Measurements from ENCODE around the gene SLC25A21.
"Not testable (repeated sequence)": the region's sequence is repeated elsewhere in the genome, so short reads cannot be mapped to it uniquely, and the experiment has no call there.

The SLC25A21 gene

DNA sequence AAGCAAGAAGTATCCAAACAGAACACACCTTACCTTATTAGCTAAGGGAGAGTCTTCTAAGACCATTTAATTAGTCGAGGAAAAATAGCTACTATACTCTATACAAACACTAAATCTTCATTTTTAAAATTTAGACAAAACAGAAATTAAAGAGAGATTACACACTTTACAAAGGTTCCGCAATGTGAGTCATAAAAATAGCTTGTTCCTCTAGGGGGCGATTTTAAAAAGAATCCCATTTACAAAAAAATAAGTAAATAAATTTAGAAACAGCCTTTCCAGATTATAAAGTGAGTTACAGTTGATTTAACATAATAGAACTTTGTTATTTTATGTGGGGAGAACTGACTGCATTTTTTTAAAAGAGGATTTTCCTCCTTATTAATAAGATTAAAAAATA is 309.1 kb downstream of the SLC25A21 start:
- no peaks in the 10 kb centered on the region for H3K4me1 ChIP-seq (ENCODE audit: control extremely low read depth in 1 of 4, control insufficient read depth in 4 of 4, insufficient read depth in 4 of 4, low read length in 3 of 4)
- H3K27me3 ChIP-seq (replicated peaks in 2 of 5; ENCODE audit: control insufficient read depth in 4 of 5, insufficient read depth in 5 of 5, low read length in 4 of 5), result peaks cover 0 to 4% (median 0%) of the 10 kb centered on the region in 5 experiments
- H3K9me3 ChIP-seq (ENCODE audit: control extremely low read depth in 1 of 5, control insufficient read depth in 4 of 5, insufficient read depth in 2 of 5, low read depth in 1 of 5, low read length in 4 of 5), result no peaks in the 10 kb centered on the region
- H3K4me3 ChIP-seq (ENCODE audit: control insufficient read depth in 1 of 7, extremely low read depth in 1 of 7, insufficient read depth in 4 of 7, low read depth in 2 of 7, low read length in 6 of 7), result no peak overlapping the region
- ChIA-PET POLR2A (no interaction called here), CTCF (no interaction called here)
- DNase-seq, result no peak
- no CpG with 5 or more reads among the region's 3 CpGs for WGBS (ENCODE audit: insufficient coverage)
- no peaks in the 10 kb centered on the region for H3K36me3 ChIP-seq (ENCODE audit: control insufficient read depth in 4 of 4, insufficient read depth in 4 of 4, low read length in 3 of 4)
- no peak overlapping the region for H3K27ac ChIP-seq (ENCODE audit: insufficient read depth in 1 of 2, low read depth in 1 of 2, low read length in 2 of 2, poor library complexity in 1 of 2, severe bottlenecking in 2 of 2)

DNA sequence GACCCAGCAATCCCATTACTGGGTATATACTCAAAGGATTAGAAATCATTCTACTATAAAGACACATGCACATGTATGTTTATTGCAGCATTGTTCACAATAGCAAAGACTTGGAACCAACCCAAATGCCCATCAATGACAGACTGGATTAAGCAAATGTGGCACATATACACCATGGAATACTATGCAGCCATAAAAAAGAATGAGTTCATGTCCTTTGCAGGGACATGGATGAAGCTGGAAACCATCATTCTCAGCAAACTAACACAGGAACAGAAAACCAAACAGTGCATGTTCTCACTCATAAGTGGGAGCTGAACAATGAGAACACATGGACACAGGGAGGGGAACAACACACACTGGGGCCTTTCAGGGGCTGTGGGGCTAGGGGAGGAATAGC is 310.2 kb downstream of the SLC25A21 start:
- H3K27ac ChIP-seq (ENCODE audit: insufficient read depth in 1 of 2, low read depth in 1 of 2, low read length in 2 of 2, poor library complexity in 1 of 2, severe bottlenecking in 2 of 2); DNase-seq; H3K4me1 ChIP-seq (ENCODE audit: control extremely low read depth in 1 of 4, control insufficient read depth in 4 of 4, insufficient read depth in 4 of 4, low read length in 3 of 4); H3K27me3 ChIP-seq (replicated peaks in 2 of 5; ENCODE audit: control insufficient read depth in 4 of 5, insufficient read depth in 5 of 5, low read length in 4 of 5); CTCF ChIA-PET; H3K9me3 ChIP-seq (ENCODE audit: control extremely low read depth in 1 of 5, control insufficient read depth in 4 of 5, insufficient read depth in 2 of 5, low read depth in 1 of 5, low read length in 4 of 5); POLR2A ChIA-PET; H3K4me3 ChIP-seq (ENCODE audit: control insufficient read depth in 1 of 7, extremely low read depth in 1 of 7, insufficient read depth in 4 of 7, low read depth in 2 of 7, low read length in 6 of 7); H3K36me3 ChIP-seq (ENCODE audit: control insufficient read depth in 4 of 4, insufficient read depth in 4 of 4, low read length in 3 of 4): not testable (repeated sequence)

DNA sequence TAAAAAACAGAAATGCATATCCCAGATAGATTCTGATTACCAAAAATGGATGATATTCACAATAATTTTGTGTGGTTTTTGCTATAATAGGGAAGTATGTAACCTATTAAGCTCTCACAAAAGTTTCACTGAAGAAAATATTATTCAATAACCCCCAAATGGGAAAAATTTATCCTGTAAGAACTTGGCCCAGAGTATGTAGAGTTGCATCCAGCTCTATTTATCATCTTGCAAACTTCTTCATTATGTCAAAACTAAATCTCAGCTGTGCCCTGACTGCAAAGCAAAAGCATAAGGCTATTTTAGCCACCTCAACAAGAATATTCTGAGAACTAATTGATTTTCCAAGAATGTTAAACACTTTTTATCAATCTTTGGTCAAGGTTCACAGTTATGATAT is 311.6 kb downstream of the SLC25A21 start:
- Histone ChIP-seq H3K4me3 (ENCODE audit: control insufficient read depth in 1 of 7, extremely low read depth in 1 of 7, insufficient read depth in 4 of 7, low read depth in 2 of 7, low read length in 6 of 7) (no peak overlapping the region), H3K4me1 (ENCODE audit: control extremely low read depth in 1 of 4, control insufficient read depth in 4 of 4, insufficient read depth in 4 of 4, low read length in 3 of 4) (no peaks in the 10 kb centered on the region), H3K36me3 (ENCODE audit: control insufficient read depth in 4 of 4, insufficient read depth in 4 of 4, low read length in 3 of 4) (no peaks in the 10 kb centered on the region), H3K27ac (ENCODE audit: insufficient read depth in 1 of 2, low read depth in 1 of 2, low read length in 2 of 2, poor library complexity in 1 of 2, severe bottlenecking in 2 of 2) (no peak overlapping the region), H3K9me3 (ENCODE audit: control extremely low read depth in 1 of 5, control insufficient read depth in 4 of 5, insufficient read depth in 2 of 5, low read depth in 1 of 5, low read length in 4 of 5) (no peaks in the 10 kb centered on the region), H3K27me3 (replicated peaks in 2 of 5; ENCODE audit: control insufficient read depth in 4 of 5, insufficient read depth in 5 of 5, low read length in 4 of 5) (peaks cover 0 to 6% (median 0%) of the 10 kb centered on the region in 5 experiments)
- ChIA-PET POLR2A (no interaction called here), CTCF (no interaction called here)
- DNase-seq, result no peak

DNA sequence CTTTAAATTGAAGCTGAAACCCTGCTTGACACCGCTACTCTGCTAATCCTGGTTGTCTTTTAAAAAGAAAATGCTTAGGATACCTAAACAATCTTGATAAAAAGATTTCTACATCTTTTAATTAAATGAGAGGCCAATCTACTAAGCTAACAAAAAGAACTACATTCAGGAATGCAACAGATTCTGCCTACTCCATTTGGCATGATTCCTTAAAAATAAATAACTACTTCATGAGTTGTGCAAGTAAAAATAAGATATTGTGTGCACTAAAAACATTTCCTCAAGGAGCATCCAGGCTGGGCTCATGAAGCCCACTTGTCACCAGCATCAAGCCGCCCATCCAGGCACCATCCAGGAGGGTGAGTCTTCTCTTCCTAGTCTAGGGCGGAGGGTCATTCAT is 313.3 kb downstream of the SLC25A21 start:
- H3K9me3 ChIP-seq (ENCODE audit: control extremely low read depth in 1 of 5, control insufficient read depth in 4 of 5, insufficient read depth in 2 of 5, low read depth in 1 of 5, low read length in 4 of 5), result no peaks in the 10 kb centered on the region
- H3K4me1 ChIP-seq (ENCODE audit: control extremely low read depth in 1 of 4, control insufficient read depth in 4 of 4, insufficient read depth in 4 of 4, low read length in 3 of 4), result no peaks in the 10 kb centered on the region
- H3K36me3 ChIP-seq (ENCODE audit: control insufficient read depth in 4 of 4, insufficient read depth in 4 of 4, low read length in 3 of 4), result no peaks in the 10 kb centered on the region
- DNase-seq, result no peak
- H3K4me3 ChIP-seq (ENCODE audit: control insufficient read depth in 1 of 7, extremely low read depth in 1 of 7, insufficient read depth in 4 of 7, low read depth in 2 of 7, low read length in 6 of 7), result no peak overlapping the region
- peaks cover 0 to 6% (median 0%) of the 10 kb centered on the region in 5 experiments for H3K27me3 ChIP-seq (replicated peaks in 2 of 5; ENCODE audit: control insufficient read depth in 4 of 5, insufficient read depth in 5 of 5, low read length in 4 of 5)
- CTCF ChIA-PET, result no interaction called here
- POLR2A ChIA-PET, result interaction anchor here (0.5 kb wide), 1 partner anchor 68 kb away, joined by 3 read pairs; no protein-coding TSS in a partner anchor
- H3K27ac ChIP-seq (ENCODE audit: insufficient read depth in 1 of 2, low read depth in 1 of 2, low read length in 2 of 2, poor library complexity in 1 of 2, severe bottlenecking in 2 of 2), result no peak overlapping the region
- WGBS (ENCODE audit: insufficient coverage), result 100% methylated on average over 2 of the region's 3 CpGs

DNA sequence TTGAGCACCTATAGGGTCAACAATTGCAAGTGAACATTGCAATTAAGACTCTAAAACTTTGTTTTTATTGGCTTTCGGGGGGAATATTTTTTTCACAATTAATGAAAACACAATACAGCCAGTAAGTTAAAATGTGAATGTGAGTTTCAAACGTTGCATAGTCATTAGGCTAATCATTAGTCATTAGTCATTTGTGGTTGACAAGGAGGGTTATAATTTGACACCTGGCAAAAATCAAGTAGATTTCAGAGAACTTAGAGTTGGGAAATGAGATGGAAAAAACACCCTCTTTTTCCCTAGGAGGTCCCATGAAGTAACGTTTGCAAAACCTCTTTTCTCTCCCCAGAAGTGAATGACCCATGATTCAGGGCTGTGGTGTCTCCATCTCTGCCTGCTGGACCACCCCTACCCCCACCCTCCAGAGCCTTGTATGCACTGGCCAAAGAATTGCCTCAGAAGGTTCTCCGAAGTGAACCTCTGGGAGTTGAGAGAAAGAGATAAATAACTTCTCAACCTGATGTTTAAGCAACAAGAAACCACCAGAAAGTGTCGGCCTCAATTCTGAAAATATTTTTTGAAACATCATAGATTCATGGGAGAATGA is 314.5 kb downstream of the SLC25A21 start:
- H3K4me1 ChIP-seq (ENCODE audit: control extremely low read depth in 1 of 4, control insufficient read depth in 4 of 4, insufficient read depth in 4 of 4, low read length in 3 of 4), result no peaks in the 10 kb centered on the region
- peaks cover 0 to 6% (median 0%) of the 10 kb centered on the region in 5 experiments for H3K27me3 ChIP-seq (replicated peaks in 2 of 5; ENCODE audit: control insufficient read depth in 4 of 5, insufficient read depth in 5 of 5, low read length in 4 of 5)
- H3K4me3 ChIP-seq (ENCODE audit: control insufficient read depth in 1 of 7, extremely low read depth in 1 of 7, insufficient read depth in 4 of 7, low read depth in 2 of 7, low read length in 6 of 7), result no peak overlapping the region
- ChIA-PET CTCF (no interaction called here), POLR2A (no interaction called here)
- DNase-seq, result no peak
- WGBS (ENCODE audit: insufficient coverage), result 90% methylated on average over 2 of the region's 5 CpGs
- no peak overlapping the region for H3K27ac ChIP-seq (ENCODE audit: insufficient read depth in 1 of 2, low read depth in 1 of 2, low read length in 2 of 2, poor library complexity in 1 of 2, severe bottlenecking in 2 of 2)
- no peaks in the 10 kb centered on the region for H3K36me3 ChIP-seq (ENCODE audit: control insufficient read depth in 4 of 4, insufficient read depth in 4 of 4, low read length in 3 of 4)
- H3K9me3 ChIP-seq (ENCODE audit: control extremely low read depth in 1 of 5, control insufficient read depth in 4 of 5, insufficient read depth in 2 of 5, low read depth in 1 of 5, low read length in 4 of 5), result no peaks in the 10 kb centered on the region

DNA sequence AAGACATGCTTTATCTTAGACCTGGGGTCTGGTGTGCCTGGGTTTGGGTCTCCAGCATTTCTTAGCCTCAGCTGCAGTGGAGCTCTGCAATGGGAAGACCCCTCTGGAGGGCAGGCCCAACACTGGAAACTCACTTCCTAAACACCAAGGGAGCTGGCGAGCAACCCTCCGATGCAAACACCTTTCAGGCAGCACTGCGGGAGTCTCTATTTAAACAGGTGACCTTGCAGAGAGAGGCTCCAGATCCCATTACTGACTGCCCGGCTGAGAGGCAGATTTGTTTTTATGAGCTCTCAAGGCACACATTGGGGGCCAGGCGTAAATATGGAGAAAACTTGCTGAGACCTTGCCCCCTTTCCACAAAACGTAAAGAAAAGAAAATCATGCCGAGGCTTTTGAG is 315.3 kb downstream of the SLC25A21 start:
- ChIA-PET CTCF (interaction anchor here (0.5 kb wide), 1 partner anchor 252 kb away, joined by 3 read pairs; no protein-coding TSS in a partner anchor), POLR2A (no interaction called here)
- DNase-seq, result no peak
- no peak overlapping the region for H3K27ac ChIP-seq (ENCODE audit: insufficient read depth in 1 of 2, low read depth in 1 of 2, low read length in 2 of 2, poor library complexity in 1 of 2, severe bottlenecking in 2 of 2)
- no peak overlapping the region for H3K4me3 ChIP-seq (ENCODE audit: control insufficient read depth in 1 of 7, extremely low read depth in 1 of 7, insufficient read depth in 4 of 7, low read depth in 2 of 7, low read length in 6 of 7)
- WGBS (ENCODE audit: insufficient coverage), result 80% methylated on average over 5 of the region's 7 CpGs
- peaks cover 0 to 6% (median 0%) of the 10 kb centered on the region in 5 experiments for H3K27me3 ChIP-seq (replicated peaks in 2 of 5; ENCODE audit: control insufficient read depth in 4 of 5, insufficient read depth in 5 of 5, low read length in 4 of 5)
- H3K36me3 ChIP-seq (ENCODE audit: control insufficient read depth in 4 of 4, insufficient read depth in 4 of 4, low read length in 3 of 4), result no peaks in the 10 kb centered on the region
- H3K4me1 ChIP-seq (ENCODE audit: control extremely low read depth in 1 of 4, control insufficient read depth in 4 of 4, insufficient read depth in 4 of 4, low read length in 3 of 4), result no peaks in the 10 kb centered on the region
- no peaks in the 10 kb centered on the region for H3K9me3 ChIP-seq (ENCODE audit: control extremely low read depth in 1 of 5, control insufficient read depth in 4 of 5, insufficient read depth in 2 of 5, low read depth in 1 of 5, low read length in 4 of 5)

DNA sequence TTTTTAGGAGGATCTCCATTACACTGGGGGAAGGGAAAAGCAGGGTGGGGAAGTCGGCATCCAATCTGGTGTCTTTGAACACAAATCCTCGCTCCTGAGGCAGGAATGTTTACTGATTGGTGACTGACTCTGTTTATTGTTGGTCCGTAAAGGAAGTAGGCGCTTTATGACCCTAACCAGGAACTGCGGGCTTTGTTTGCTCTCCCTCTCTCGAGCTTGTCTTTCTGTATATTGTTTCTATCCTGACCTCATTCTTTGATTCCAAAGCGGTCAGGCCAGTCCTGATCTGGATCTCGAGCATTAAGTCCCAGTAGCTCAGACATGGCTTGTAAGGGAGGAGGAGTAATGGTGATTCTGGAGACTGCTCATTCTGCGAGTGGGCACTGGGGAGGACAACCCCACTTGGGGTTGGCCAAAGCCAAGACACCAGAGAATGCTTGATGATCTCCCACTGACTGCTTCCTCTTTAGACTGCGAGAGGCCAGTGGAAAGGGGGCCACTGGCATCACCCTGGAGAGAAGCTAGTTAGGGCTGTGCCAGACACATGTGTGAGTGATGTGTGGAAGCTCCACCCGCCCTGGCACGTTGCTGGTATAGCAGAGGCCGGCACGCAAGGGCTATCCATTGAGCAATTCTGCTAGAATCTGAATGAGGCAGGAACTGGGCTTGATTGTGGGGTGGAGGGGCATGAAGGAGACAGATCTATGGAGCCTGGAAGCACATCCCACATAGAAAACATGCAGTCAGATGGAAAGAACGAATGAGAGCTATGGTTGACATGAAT is 316.1 kb downstream of the SLC25A21 start:
- no peak overlapping the region for H3K4me3 ChIP-seq (ENCODE audit: control insufficient read depth in 1 of 7, extremely low read depth in 1 of 7, insufficient read depth in 4 of 7, low read depth in 2 of 7, low read length in 6 of 7)
- H3K4me1 ChIP-seq (ENCODE audit: control extremely low read depth in 1 of 4, control insufficient read depth in 4 of 4, insufficient read depth in 4 of 4, low read length in 3 of 4), result no peaks in the 10 kb centered on the region
- H3K9me3 ChIP-seq (ENCODE audit: control extremely low read depth in 1 of 5, control insufficient read depth in 4 of 5, insufficient read depth in 2 of 5, low read depth in 1 of 5, low read length in 4 of 5), result no peaks in the 10 kb centered on the region
- WGBS (ENCODE audit: insufficient coverage), result 65% methylated on average over 11 of the region's 15 CpGs
- peaks cover 0 to 6% (median 0%) of the 10 kb centered on the region in 5 experiments for H3K27me3 ChIP-seq (replicated peaks in 2 of 5; ENCODE audit: control insufficient read depth in 4 of 5, insufficient read depth in 5 of 5, low read length in 4 of 5)
- CTCF ChIA-PET, result interaction anchor here (0.5 kb wide), 1 partner anchor 251 kb away, joined by 3 read pairs; no protein-coding TSS in a partner anchor
- POLR2A ChIA-PET, result no interaction called here
- DNase-seq, result no peak
- no peak overlapping the region for H3K27ac ChIP-seq (ENCODE audit: insufficient read depth in 1 of 2, low read depth in 1 of 2, low read length in 2 of 2, poor library complexity in 1 of 2, severe bottlenecking in 2 of 2)
- H3K36me3 ChIP-seq (ENCODE audit: control insufficient read depth in 4 of 4, insufficient read depth in 4 of 4, low read length in 3 of 4), result no peaks in the 10 kb centered on the region

All from common myeloid progenitor, CD34-positive (primary cell).